Measurements from ENCODE around the gene GTF3C5.

DNA sequence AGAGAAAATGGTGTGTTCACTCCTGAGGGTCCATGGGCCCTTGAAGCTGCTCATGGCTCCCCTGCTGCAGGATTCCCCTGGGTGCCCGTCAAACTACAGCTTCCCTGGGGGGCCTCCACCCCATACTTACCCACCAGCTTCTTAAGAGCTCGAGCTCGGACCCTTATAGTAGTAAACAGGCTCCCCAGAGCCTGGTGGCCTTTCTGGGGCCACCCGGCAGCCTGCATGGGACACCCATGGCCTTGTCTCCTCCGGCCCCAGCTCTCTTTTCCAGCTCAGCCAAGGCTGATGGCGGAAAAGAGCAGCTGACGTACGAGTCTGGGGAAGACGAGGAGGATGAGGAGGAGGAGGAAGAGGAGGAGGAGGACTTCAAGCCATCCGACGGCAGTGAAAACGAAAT is 26.8 kb downstream of the GTF3C5 start:
- TF ChIP-seq CTCF (IDR thresholded peaks at IDR 0.05; ENCODE audit: insufficient read depth, low read length, poor library complexity, severe bottlenecking): no peak
- no peak for TF ChIP-seq EZH2phosphoT487 (conservative IDR thresholded peaks at IDR 0.05; ENCODE audit: low read length)

Data from SU-DHL-6 (cell line).